HG02973 (cell line): ENCODE results near the gene RREB1.

Source experiments
- ATAC-seq: cut with Tn5 transposase; IDR thresholded peaks from one replicate; pipeline ENCODE4 v1.9.1; 2021; ENCODE audit warnings: moderate library complexity; ENCODE audit not compliant: unreplicated experiment

RREB1 gene

GRCh38 chr6:7088076-7088742, 19.6 kb upstream of the RREB1 start:
- no peak for ATAC-seq

- no peak for ATAC-seq
Measured at GRCh38 chr6:7098993-7099392, 8.8 kb upstream of the RREB1 start.

- peak; percentile 71 for ATAC-seq
Measured at GRCh38 chr6:7100072-7100752, 7.5 kb upstream of the RREB1 start.

- ATAC-seq: no peak
Measured at GRCh38 chr6:7100753-7101081, 7.0 kb upstream of the RREB1 start.

- no peak for ATAC-seq
Measured at GRCh38 chr6:7101290-7101689, 6.5 kb upstream of the RREB1 start.

GRCh38 chr6:7104752-7105151, 3.0 kb upstream of the RREB1 start:
- ATAC-seq: no peak

- no peak for ATAC-seq
Measured at GRCh38 chr6:7106215-7106751, 1.5 kb upstream of the RREB1 start.

- peak; percentile 32 for ATAC-seq
Measured at GRCh38 chr6:7106752-7107577, 796 bp upstream of the RREB1 start.

GRCh38 chr6:7108196-7108963, 619 bp downstream of the RREB1 start:
- no peak for ATAC-seq

GRCh38 chr6:7108964-7109836, 1.4 kb downstream of the RREB1 start:
- ATAC-seq: no peak

GRCh38 chr6:7110092-7110792, 2.5 kb downstream of the RREB1 start:
- ATAC-seq: no peak

GRCh38 chr6:7111095-7111690, 3.4 kb downstream of the RREB1 start:
- no peak for ATAC-seq

- ATAC-seq: no peak
Measured at GRCh38 chr6:7112171-7112570, 4.4 kb downstream of the RREB1 start.

GRCh38 chr6:7112741-7113313, 5.1 kb downstream of the RREB1 start:
- ATAC-seq: peak; percentile 30

- no peak for ATAC-seq
Measured at GRCh38 chr6:7114744-7115458, 7.1 kb downstream of the RREB1 start.

GRCh38 chr6:7115543-7116231, 7.9 kb downstream of the RREB1 start:
- no peak for ATAC-seq

- ATAC-seq: no peak
Measured at GRCh38 chr6:7119272-7119801, 11.6 kb downstream of the RREB1 start.
